ENCODE measurements around the gene LTB4R. TPM values are rescaled to one million over a fixed set of nuclear protein-coding genes. Genes with fewer than 3 reads are reported as not detected.
"Not testable (repeated sequence)": the region's sequence is repeated elsewhere in the genome, so short reads cannot be mapped to it uniquely, and the experiment has no call there.

The LTB4R gene
- total and polyA plus RNA-seq, 2 donors (not counting 1 experiment from before 2014, with no cell fraction given) = 0.62 to 0.66 TPM

DNA sequence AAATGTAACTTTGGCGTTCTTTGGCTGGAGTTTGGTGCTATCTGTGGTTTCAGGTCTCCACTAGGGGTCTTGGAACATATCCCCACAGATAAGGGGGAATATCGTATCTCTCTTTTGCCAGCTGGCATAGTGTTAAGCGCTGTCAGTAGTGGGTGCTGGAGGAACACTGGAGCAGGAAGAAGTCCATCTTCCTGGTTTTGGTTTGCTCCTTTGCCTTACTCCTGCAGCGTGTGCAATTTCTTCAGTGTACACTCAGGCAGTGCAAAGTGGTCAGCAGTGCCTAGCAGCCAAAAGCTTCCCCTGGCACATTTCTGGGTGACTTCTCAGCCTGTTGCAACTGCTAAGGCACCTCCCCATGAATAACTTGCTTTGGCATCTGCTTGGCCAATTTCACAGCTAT is 40.2 kb downstream of the LTB4R start:
- TF ChIP-seq, protein P1, sequence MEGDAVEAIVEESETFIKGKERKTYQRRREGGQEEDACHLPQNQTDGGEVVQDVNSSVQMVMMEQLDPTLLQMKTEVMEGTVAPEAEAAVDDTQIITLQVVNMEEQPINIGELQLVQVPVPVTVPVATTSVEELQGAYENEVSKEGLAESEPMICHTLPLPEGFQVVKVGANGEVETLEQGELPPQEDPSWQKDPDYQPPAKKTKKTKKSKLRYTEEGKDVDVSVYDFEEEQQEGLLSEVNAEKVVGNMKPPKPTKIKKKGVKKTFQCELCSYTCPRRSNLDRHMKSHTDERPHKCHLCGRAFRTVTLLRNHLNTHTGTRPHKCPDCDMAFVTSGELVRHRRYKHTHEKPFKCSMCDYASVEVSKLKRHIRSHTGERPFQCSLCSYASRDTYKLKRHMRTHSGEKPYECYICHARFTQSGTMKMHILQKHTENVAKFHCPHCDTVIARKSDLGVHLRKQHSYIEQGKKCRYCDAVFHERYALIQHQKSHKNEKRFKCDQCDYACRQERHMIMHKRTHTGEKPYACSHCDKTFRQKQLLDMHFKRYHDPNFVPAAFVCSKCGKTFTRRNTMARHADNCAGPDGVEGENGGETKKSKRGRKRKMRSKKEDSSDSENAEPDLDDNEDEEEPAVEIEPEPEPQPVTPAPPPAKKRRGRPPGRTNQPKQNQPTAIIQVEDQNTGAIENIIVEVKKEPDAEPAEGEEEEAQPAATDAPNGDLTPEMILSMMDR (conservative IDR thresholded peaks at IDR 0.05 in 1 of 2, IDR thresholded peaks at IDR 0.05 in 1 of 2; ENCODE audit: low read depth in 1 of 2, low read length in 2 of 2) = peak in 1 of 2 donors; percentile 21
- TF ChIP-seq EZH2 (IDR thresholded peaks at IDR 0.05; ENCODE audit: low read length, missing control alignments) = no peak
- Histone ChIP-seq H2AFZ (ENCODE audit: low read length) (no peak overlapping the region), H3K9me3 (ENCODE audit: control insufficient read depth, insufficient read depth, low read depth, low read length) (no peaks in the 10 kb centered on the region), H3K4me1 (ENCODE audit: control insufficient read depth, extremely low read depth, insufficient read depth, low read length) (peaks cover 8% of the 10 kb centered on the region), H4K20me1 (ENCODE audit: control insufficient read depth, extremely low read depth, insufficient read depth, low read length) (no peaks in the 10 kb centered on the region), H3K36me3 (ENCODE audit: control insufficient read depth, insufficient read depth, low read length) (no peaks in the 10 kb centered on the region), H3K9ac (ENCODE audit: insufficient read depth, low read length) (no peak overlapping the region), H3K4me2 (ENCODE audit: extremely low read depth, insufficient read depth, low read length) (peak overlapping the region; percentile 11), H3K4me3 (replicated peaks in 1 of 4; ENCODE audit: control extremely low read depth in 1 of 4, insufficient read depth in 1 of 4, low read depth in 3 of 4, low read length in 4 of 4) (no peak overlapping the region), H3K27me3 (ENCODE audit: control insufficient read depth, insufficient read depth, low read length) (peaks cover 4% of the 10 kb centered on the region), H3K27ac (ENCODE audit: insufficient read depth, low read length) (no peak overlapping the region), H3K79me2 (ENCODE audit: control insufficient read depth, insufficient read depth, low read length) (no peaks in the 10 kb centered on the region)
- peak in 1 of 2 donors; percentile 54 for DNase-seq (ENCODE audit: low read depth in 2 of 2)

DNA sequence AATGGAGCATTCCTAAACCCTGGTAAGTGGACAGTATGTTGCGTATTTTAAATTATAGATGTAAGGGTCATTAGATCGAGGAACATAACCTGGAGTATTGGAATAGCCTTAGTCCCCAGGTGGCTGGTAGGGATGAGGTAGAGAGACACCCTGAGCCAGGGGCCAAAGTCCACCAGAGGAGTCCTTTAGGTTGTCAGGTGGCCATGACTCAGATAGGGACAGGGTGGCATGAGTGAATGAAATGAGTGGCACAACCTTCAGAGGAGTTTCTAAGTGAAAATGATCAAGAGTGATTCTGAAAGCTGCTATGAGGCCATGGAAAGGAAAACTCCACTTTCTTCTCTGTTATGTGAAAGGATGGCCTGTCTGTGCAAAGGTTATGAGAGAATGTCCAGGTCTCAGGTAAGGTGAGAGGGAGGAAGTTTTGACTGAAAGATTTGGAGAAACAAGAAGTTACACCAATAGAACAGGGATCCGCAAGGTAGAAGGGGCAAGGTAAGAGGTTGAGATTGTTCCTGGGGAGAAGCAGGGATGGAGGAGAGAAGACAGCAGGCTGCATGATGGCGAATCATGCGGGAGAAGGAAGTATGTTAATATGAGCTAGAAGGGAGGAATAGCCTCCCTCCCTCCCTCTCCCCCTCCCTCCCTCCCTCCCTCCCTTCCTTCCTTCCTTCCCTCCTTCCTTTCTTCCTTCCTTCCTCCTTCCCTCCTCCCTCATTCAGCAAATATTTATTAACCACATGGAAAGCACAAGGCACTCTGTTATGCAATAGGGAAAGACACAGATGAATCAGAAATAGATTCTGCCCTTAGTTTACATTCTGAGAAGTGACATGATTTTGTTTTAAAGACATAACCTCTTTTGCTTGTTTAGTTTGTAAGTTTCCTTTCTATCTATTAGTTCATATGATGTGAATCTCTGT is 42.5 kb downstream of the LTB4R start:
- H3K9ac ChIP-seq (ENCODE audit: insufficient read depth, low read length) = no peak overlapping the region
- TF ChIP-seq, protein P1 (conservative IDR thresholded peaks at IDR 0.05 in 1 of 2, IDR thresholded peaks at IDR 0.05 in 1 of 2; ENCODE audit: low read depth in 1 of 2, low read length in 2 of 2) = no peak
- no peak for TF ChIP-seq EZH2 (IDR thresholded peaks at IDR 0.05; ENCODE audit: low read length, missing control alignments)

DNA sequence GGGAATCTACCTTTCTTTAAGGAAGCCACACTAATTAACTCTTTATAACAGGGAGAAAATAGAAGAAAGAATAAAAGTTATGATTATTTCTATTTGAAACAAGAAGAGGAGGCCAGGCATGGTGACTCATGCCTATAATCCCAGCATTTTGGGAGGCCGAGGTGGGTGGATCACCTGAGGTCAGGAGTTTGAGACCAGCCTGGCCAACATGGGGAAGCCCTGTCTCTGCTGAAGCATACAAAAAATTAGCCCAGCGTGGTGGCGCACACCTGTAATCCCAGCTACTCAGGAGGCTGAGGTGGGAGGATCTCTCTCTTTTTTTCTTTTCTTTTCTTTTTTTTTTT is 43.2 kb downstream of the LTB4R start:
- H4K20me1 ChIP-seq (ENCODE audit: control insufficient read depth, extremely low read depth, insufficient read depth, low read length); H3K79me2 ChIP-seq (ENCODE audit: control insufficient read depth, insufficient read depth, low read length); H3K27me3 ChIP-seq (ENCODE audit: control insufficient read depth, insufficient read depth, low read length); H2AFZ ChIP-seq (ENCODE audit: low read length); H3K9me3 ChIP-seq (ENCODE audit: control insufficient read depth, insufficient read depth, low read depth, low read length); H3K27ac ChIP-seq (ENCODE audit: insufficient read depth, low read length); DNase-seq (ENCODE audit: low read depth in 2 of 2); H3K9ac ChIP-seq (ENCODE audit: insufficient read depth, low read length); H3K4me1 ChIP-seq (ENCODE audit: control insufficient read depth, extremely low read depth, insufficient read depth, low read length); H3K4me3 ChIP-seq (replicated peaks in 1 of 4; ENCODE audit: control extremely low read depth in 1 of 4, insufficient read depth in 1 of 4, low read depth in 3 of 4, low read length in 4 of 4); H3K36me3 ChIP-seq (ENCODE audit: control insufficient read depth, insufficient read depth, low read length): not testable (repeated sequence)
- H3K4me2 ChIP-seq (ENCODE audit: extremely low read depth, insufficient read depth, low read length) = peak overlapping the region; percentile 8

More for the DNA sequence above, 42.5 kb downstream of the LTB4R start:
- Histone ChIP-seq H3K4me1 (ENCODE audit: control insufficient read depth, extremely low read depth, insufficient read depth, low read length) (peaks cover 8% of the 10 kb centered on the region), H3K4me3 (replicated peaks in 1 of 4; ENCODE audit: control extremely low read depth in 1 of 4, insufficient read depth in 1 of 4, low read depth in 3 of 4, low read length in 4 of 4) (no peak overlapping the region), H3K36me3 (ENCODE audit: control insufficient read depth, insufficient read depth, low read length) (no peaks in the 10 kb centered on the region), H4K20me1 (ENCODE audit: control insufficient read depth, extremely low read depth, insufficient read depth, low read length) (no peaks in the 10 kb centered on the region), H3K79me2 (ENCODE audit: control insufficient read depth, insufficient read depth, low read length) (no peaks in the 10 kb centered on the region), H2AFZ (ENCODE audit: low read length) (no peak overlapping the region), H3K9me3 (ENCODE audit: control insufficient read depth, insufficient read depth, low read depth, low read length) (no peaks in the 10 kb centered on the region), H3K27ac (ENCODE audit: insufficient read depth, low read length) (no peak overlapping the region), H3K27me3 (ENCODE audit: control insufficient read depth, insufficient read depth, low read length) (peaks cover 4% of the 10 kb centered on the region), H3K4me2 (ENCODE audit: extremely low read depth, insufficient read depth, low read length) (peak overlapping the region; percentile 8)
- peak; percentile 34 to 72 for DNase-seq (ENCODE audit: low read depth in 2 of 2)

All from fibroblast of lung (primary cell).